ENCODE measurements around the gene NOA1.

NOA1 gene

DNA sequence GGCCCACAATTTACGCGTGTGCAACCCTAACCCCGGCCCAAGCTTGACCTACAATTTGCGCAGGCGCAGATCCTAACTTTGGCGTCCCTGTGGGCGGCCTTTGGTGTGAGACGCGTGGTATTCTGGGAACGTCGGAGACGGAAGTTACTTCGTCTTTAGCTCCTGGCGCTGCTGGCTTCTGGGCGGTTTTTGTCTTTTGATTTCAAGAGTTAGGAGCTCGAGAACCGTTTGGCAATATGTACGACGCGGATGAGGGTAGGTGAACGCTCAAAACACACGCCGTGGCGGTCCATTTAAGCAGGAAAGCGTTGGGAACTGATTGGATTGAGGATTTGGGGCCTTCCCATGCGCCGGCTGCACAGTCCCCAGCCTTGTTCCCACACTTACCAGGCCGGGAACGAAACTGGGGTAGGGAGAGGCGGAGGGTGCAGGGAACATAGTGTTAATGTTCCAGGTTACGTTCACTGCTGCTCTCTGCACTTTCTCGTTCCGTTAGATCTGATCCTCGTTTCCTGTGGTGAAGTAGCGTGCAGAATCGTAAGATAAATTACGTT is 1.4 kb upstream of the NOA1 start, which contains the start of gene POLR2B:
POLR2B (plus strand) TSS at position 147 of the 554 bp plus-strand sequence; CDS start at position 237, 90 bp downstream.
- peak within 1 kb of the TSS; percentile 97 for H3K4me3 ChIP-seq (ENCODE audit: control insufficient read depth, low read depth, low read length)
- TF ChIP-seq, protein P1, sequence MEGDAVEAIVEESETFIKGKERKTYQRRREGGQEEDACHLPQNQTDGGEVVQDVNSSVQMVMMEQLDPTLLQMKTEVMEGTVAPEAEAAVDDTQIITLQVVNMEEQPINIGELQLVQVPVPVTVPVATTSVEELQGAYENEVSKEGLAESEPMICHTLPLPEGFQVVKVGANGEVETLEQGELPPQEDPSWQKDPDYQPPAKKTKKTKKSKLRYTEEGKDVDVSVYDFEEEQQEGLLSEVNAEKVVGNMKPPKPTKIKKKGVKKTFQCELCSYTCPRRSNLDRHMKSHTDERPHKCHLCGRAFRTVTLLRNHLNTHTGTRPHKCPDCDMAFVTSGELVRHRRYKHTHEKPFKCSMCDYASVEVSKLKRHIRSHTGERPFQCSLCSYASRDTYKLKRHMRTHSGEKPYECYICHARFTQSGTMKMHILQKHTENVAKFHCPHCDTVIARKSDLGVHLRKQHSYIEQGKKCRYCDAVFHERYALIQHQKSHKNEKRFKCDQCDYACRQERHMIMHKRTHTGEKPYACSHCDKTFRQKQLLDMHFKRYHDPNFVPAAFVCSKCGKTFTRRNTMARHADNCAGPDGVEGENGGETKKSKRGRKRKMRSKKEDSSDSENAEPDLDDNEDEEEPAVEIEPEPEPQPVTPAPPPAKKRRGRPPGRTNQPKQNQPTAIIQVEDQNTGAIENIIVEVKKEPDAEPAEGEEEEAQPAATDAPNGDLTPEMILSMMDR (conservative IDR thresholded peaks at IDR 0.05; ENCODE audit: control insufficient read depth, insufficient read depth, low read depth, low read length): no peak
- peak; percentile 94 for DNase-seq (ENCODE audit: low read depth)

GRCh38 chr4:56976837-56977320 is 527 bp downstream of the NOA1 start:
- H3K4me3 ChIP-seq (ENCODE audit: control insufficient read depth, low read depth, low read length): peak overlapping the region; percentile 97
- TF ChIP-seq, protein P1 (conservative IDR thresholded peaks at IDR 0.05; ENCODE audit: control insufficient read depth, insufficient read depth, low read depth, low read length): no peak
- no peak for DNase-seq (ENCODE audit: low read depth)

GRCh38 chr4:56976283-56976836 is 1.0 kb downstream of the NOA1 start:
- H3K4me3 ChIP-seq (ENCODE audit: control insufficient read depth, low read depth, low read length): peak overlapping the region; percentile 97
- TF ChIP-seq, protein P1 (conservative IDR thresholded peaks at IDR 0.05; ENCODE audit: control insufficient read depth, insufficient read depth, low read depth, low read length): no peak
- no peak for DNase-seq (ENCODE audit: low read depth)

DNA sequence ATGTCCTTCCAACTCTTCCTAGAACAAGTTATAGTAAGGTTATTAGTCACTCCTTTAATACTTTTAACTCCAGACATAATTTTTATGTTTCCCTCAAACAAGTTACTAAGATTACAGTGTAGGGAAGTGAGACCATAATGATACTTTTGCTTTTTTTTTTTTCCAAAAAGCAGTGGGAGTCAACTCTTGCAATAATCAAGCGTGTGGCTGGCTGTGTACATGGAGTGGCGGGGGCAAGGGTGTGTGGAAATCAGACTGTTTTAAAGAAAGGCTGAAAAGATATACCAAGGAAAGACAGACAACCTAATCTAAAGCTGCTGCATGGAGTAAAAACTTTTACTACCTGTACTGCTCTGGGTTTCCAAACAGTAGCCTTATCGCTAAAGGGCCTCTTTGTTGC is 4.1 kb downstream of the NOA1 start:
- TF ChIP-seq, protein P1 (conservative IDR thresholded peaks at IDR 0.05; ENCODE audit: control insufficient read depth, insufficient read depth, low read depth, low read length): no peak
- H3K4me3 ChIP-seq (ENCODE audit: control insufficient read depth, low read depth, low read length): no peak overlapping the region
- no peak for DNase-seq (ENCODE audit: low read depth)

DNA sequence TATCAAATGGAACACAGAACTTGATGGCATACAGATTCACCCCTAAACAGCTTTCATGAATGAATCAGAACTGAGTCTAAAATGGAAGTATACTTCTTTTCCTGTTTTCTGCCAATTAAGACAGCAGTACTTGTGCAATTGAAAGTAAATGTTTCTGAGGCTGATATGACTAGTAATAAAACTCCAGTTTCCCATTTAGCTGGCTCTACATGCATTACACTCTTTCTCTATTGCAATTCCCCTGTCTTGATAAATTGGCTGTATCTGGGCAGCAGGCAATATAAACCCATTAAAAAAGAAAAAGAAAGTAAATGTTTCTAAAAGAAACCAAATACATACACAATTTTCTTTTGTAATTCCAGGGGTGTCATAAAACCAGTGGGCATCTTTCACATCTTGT is 4.6 kb downstream of the NOA1 start:
- TF ChIP-seq, protein P1 (conservative IDR thresholded peaks at IDR 0.05; ENCODE audit: control insufficient read depth, insufficient read depth, low read depth, low read length): no peak
- H3K4me3 ChIP-seq (ENCODE audit: control insufficient read depth, low read depth, low read length): no peak overlapping the region
- no peak for DNase-seq (ENCODE audit: low read depth)

GRCh38 chr4:56972389-56972788 is 5.0 kb downstream of the NOA1 start:
- no peak overlapping the region for H3K4me3 ChIP-seq (ENCODE audit: control insufficient read depth, low read depth, low read length)
- TF ChIP-seq, protein P1 (conservative IDR thresholded peaks at IDR 0.05; ENCODE audit: control insufficient read depth, insufficient read depth, low read depth, low read length): no peak
- no peak for DNase-seq (ENCODE audit: low read depth)

Data from fibroblast of mammary gland (primary cell).